DND-41 (cell line): ENCODE results near the gene NTMT2.

ENCODE experiments used
- ATAC-seq: fragments of 200-7000 bp; cut with Tn5 transposase; 3 replicates; pipeline ENCODE4 v1.9.1; 2021; ENCODE audit warnings: low read depth; ENCODE audit not compliant: insufficient read depth
- DNase-seq: peaks from one replicate; pipeline ENCODE4 v3.0.0-alpha.2; 2020
- H2AFZ ChIP-seq: 2 replicates; pipeline ENCODE4 v1.6.0; 2012; ENCODE audit warnings: low read depth, low read length
- H3K27ac ChIP-seq: 2 replicates; pipeline ENCODE4 v1.5.1; 2012; ENCODE audit warnings: low read length, inconsistent platforms
- H3K27me3 ChIP-seq: fragments of 200-600 bp; sonication (generic); 2 replicates; pipeline ENCODE4 v1.6.0; 2012; ENCODE audit warnings: low read length, mild to moderate bottlenecking, inconsistent platforms; ENCODE audit not compliant: insufficient read depth, poor library complexity
- H3K36me3 ChIP-seq: 2 replicates; pipeline ENCODE4 v1.5.1; 2012; ENCODE audit warnings: low read length, inconsistent platforms; ENCODE audit not compliant: insufficient read depth
- H3K4me1 ChIP-seq: 2 replicates; pipeline ENCODE4 v1.5.1; 2012; ENCODE audit warnings: mild to moderate bottlenecking, low read length; ENCODE audit not compliant: insufficient read depth
- H3K4me2 ChIP-seq: 2 replicates; pipeline ENCODE4 v1.6.0; 2012; ENCODE audit warnings: mild to moderate bottlenecking, moderate library complexity, low read length, inconsistent platforms; ENCODE audit not compliant: insufficient read depth
- H3K4me3 ChIP-seq, 2 experiments: fragments of 200-600 bp in 1 of 2; shearing (Covaris generic) in 1 of 2; 2 replicates each; pipeline ENCODE4 v1.5.1; 2012 to 2016; ENCODE audit warnings: inconsistent platforms in 2 of 2, low read length in 2 of 2, mild to moderate bottlenecking in 2 of 2, low read depth in 1 of 2, moderate library complexity in 1 of 2
- H3K79me2 ChIP-seq: 2 replicates; pipeline ENCODE4 v1.6.0; 2012; ENCODE audit warnings: low read length, inconsistent platforms; ENCODE audit not compliant: insufficient read depth
- H3K9ac ChIP-seq: 2 replicates; pipeline ENCODE4 v1.6.0; 2012; ENCODE audit warnings: low read depth, mild to moderate bottlenecking, inconsistent platforms, low read length, moderate library complexity
- H3K9me3 ChIP-seq: 2 replicates; pipeline ENCODE4 v1.5.1; 2012; ENCODE audit warnings: low read length, moderate library complexity, mild to moderate bottlenecking, inconsistent platforms; ENCODE audit not compliant: insufficient read depth, severe bottlenecking
- H4K20me1 ChIP-seq: 2 replicates; pipeline ENCODE4 v1.6.0; 2012; ENCODE audit warnings: low read length; ENCODE audit not compliant: insufficient read depth
- CTCF ChIP-seq: IDR thresholded peaks from 2 replicates; pipeline ENCODE4 v1.5.1; 2012; ENCODE audit warnings: borderline replicate concordance, low read length, moderate library complexity, mild to moderate bottlenecking; ENCODE audit not compliant: poor library complexity, severe bottlenecking; ENCODE audit errors: extremely low read depth
- EZH2 ChIP-seq: IDR thresholded peaks from 3 replicates; pipeline ENCODE4 v1.6.1; 2012; ENCODE audit warnings: borderline replicate concordance, low read depth, mild to moderate bottlenecking, moderate library complexity, low read length, inconsistent platforms; ENCODE audit not compliant: severe bottlenecking

Gene NTMT2

GRCh38 chr1:170150921-170151320, 5.2 kb downstream of the NTMT2 start:
- ATAC-seq: no peak

GRCh38 chr1:170153417-170153816, 7.7 kb downstream of the NTMT2 start:
- Histone ChIP-seq H4K20me1 (no peaks in the 10 kb centered on the region), H3K4me3 (no peak overlapping the region), H3K27me3 (no peaks in the 10 kb centered on the region), H3K9me3 (peaks cover 4% of the 10 kb centered on the region), H3K4me2 (no peak overlapping the region), H3K79me2 (no peaks in the 10 kb centered on the region), H3K9ac (no peak overlapping the region), H3K36me3 (no peaks in the 10 kb centered on the region), H3K4me1 (peaks cover 19% of the 10 kb centered on the region), H3K27ac (no peak overlapping the region), H2AFZ (no peak overlapping the region)
- ATAC-seq: no peak
- DNase-seq: no peak
- TF ChIP-seq EZH2 (no peak), CTCF (no peak)

More at GRCh38 chr1:170150921-170151320, 5.2 kb downstream of the NTMT2 start:
- no peak overlapping the region for H3K4me2 ChIP-seq
- TF ChIP-seq CTCF (no peak), EZH2 (no peak)
- H3K4me3 ChIP-seq: no peak overlapping the region
- H4K20me1 ChIP-seq: no peaks in the 10 kb centered on the region
- H3K9me3 ChIP-seq: peaks cover 4% of the 10 kb centered on the region
- H2AFZ ChIP-seq: no peak overlapping the region
- H3K79me2 ChIP-seq: no peaks in the 10 kb centered on the region
- peaks cover 44% of the 10 kb centered on the region for H3K4me1 ChIP-seq
- DNase-seq: no peak
- H3K9ac ChIP-seq: no peak overlapping the region
- no peaks in the 10 kb centered on the region for H3K36me3 ChIP-seq
- H3K27ac ChIP-seq: no peak overlapping the region
- no peaks in the 10 kb centered on the region for H3K27me3 ChIP-seq

- no peak for ATAC-seq
- Histone ChIP-seq H3K27ac (no peak overlapping the region), H3K27me3 (no peaks in the 10 kb centered on the region), H3K36me3 (no peaks in the 10 kb centered on the region), H3K4me2 (no peak overlapping the region), H2AFZ (no peak overlapping the region), H3K9ac (no peak overlapping the region), H3K4me1 (peaks cover 3% of the 10 kb centered on the region), H4K20me1 (no peaks in the 10 kb centered on the region), H3K4me3 (no peak overlapping the region), H3K79me2 (no peaks in the 10 kb centered on the region), H3K9me3 (peaks cover 4% of the 10 kb centered on the region)
- TF ChIP-seq EZH2 (no peak), CTCF (no peak)
- no peak for DNase-seq
These were observed 9.3 kb downstream of the NTMT2 start for GRCh38 chr1:170155055-170155454.

GRCh38 chr1:170156594-170156993, 10.8 kb downstream of the NTMT2 start:
- ATAC-seq: no peak
- Histone ChIP-seq H3K36me3 (no peaks in the 10 kb centered on the region), H3K4me3 (no peak overlapping the region), H3K9me3 (peaks cover 4% of the 10 kb centered on the region), H3K4me1 (no peaks in the 10 kb centered on the region), H3K27me3 (no peaks in the 10 kb centered on the region), H3K9ac (no peak overlapping the region), H3K27ac (no peak overlapping the region), H2AFZ (no peak overlapping the region), H3K79me2 (no peaks in the 10 kb centered on the region), H4K20me1 (no peaks in the 10 kb centered on the region), H3K4me2 (no peak overlapping the region)
- DNase-seq: no peak
- no peak for TF ChIP-seq CTCF
- TF ChIP-seq EZH2: no peak
